ENCODE results near the gene DAPK2. TPM values are rescaled to one million over a fixed set of nuclear protein-coding genes. Genes with fewer than 3 reads are reported as not detected.
"Not testable (repeated sequence)": the region's sequence is repeated elsewhere in the genome, so short reads cannot be mapped to it uniquely, and the experiment has no call there.

The DAPK2 gene
- total and polyA plus RNA-seq, 2 of the 13 experiments (the other 11 are each of a cell fraction or from before 2014, with no cell fraction given) = 0.33 to 0.63 TPM

DNA sequence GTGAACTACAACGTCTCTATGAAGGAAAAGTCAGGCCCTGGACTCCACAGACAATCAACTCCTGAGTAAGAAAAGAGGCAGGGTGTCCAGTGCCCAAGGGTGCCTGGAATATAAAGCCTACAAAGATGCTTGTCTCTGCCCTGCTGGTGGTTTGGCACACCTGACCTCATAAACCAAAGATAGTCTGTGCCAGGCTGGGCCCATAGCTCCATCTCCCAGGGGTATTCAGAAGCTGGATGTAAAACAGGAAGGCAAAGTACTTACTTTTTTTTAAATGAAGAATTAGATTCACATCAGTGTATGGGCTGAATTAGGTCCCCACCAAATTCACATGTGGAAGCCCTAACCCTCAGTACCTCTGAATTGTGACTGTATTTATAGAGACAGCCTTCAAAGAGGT lies 146.0 kb downstream of the DAPK2 start:
- H3K4me1 ChIP-seq (ENCODE audit: insufficient read depth, low read length) = peaks cover 25% of the 10 kb centered on the region

GRCh38 chr15:63899606-63900005 lies 146.7 kb downstream of the DAPK2 start:
- CTCF ChIA-PET (ENCODE audit: low intra/inter-chr PET ratio, low total read pairs); H3K79me2 ChIP-seq (ENCODE audit: insufficient read depth, low read length); FAIRE-seq; ATAC-seq; intact Hi-C loops (cut with micrococcal nuclease; ENCODE audit: unreplicated experiment); in situ Hi-C loops (cut with HindIII; ENCODE audit: extremely low pct_ligation_motif_present, low pct_unique_long_range_greater_than_20kb); DNase-seq (ENCODE audit: low spot score); H2AFZ ChIP-seq (ENCODE audit: low read length); H3K4me2 ChIP-seq (ENCODE audit: low read depth, low read length); H3K4me3 ChIP-seq (replicated peaks in 1 of 3; ENCODE audit: insufficient read depth in 1 of 3, low read depth in 2 of 3, low read length in 3 of 3); H3K36me3 ChIP-seq (replicated peaks in 1 of 2; ENCODE audit: control insufficient read depth in 1 of 2, insufficient read depth in 2 of 2, low read length in 2 of 2); H3K9me3 ChIP-seq (ENCODE audit: low read length); H4K20me1 ChIP-seq (ENCODE audit: insufficient read depth, low read length); BruUV-seq (replicated peaks); H3K9ac ChIP-seq (ENCODE audit: insufficient read depth, low read depth, low read length); H3K27me3 ChIP-seq (ENCODE audit: control insufficient read depth in 1 of 2, insufficient read depth in 2 of 2, low read length in 2 of 2); H3K27ac ChIP-seq (ENCODE audit: extremely low read length, insufficient read depth, low read length): not testable (repeated sequence)
- WGBS (ENCODE audit: low lambda C conversion rate) = 36% methylated on average over 7 of the region's 7 CpGs
- POLR2A ChIA-PET = interaction anchor here (0.6 kb wide), 1 partner anchor 34 kb away, joined by 3 read pairs; no protein-coding TSS in a partner anchor
- peaks cover 25% of the 10 kb centered on the region for H3K4me1 ChIP-seq (ENCODE audit: insufficient read depth, low read length)

More for the DNA sequence above, 146.0 kb downstream of the DAPK2 start:
- WGBS (ENCODE audit: low lambda C conversion rate) = 0% methylated on average over 1 of the region's 1 CpG
- Histone ChIP-seq H3K27ac (ENCODE audit: extremely low read length, insufficient read depth, low read length) (no peak overlapping the region), H3K79me2 (ENCODE audit: insufficient read depth, low read length) (no peaks in the 10 kb centered on the region), H3K36me3 (replicated peaks in 1 of 2; ENCODE audit: control insufficient read depth in 1 of 2, insufficient read depth in 2 of 2, low read length in 2 of 2) (no peaks in the 10 kb centered on the region), H3K9ac (ENCODE audit: insufficient read depth, low read depth, low read length) (no peak overlapping the region), H4K20me1 (ENCODE audit: insufficient read depth, low read length) (no peaks in the 10 kb centered on the region), H3K4me3 (replicated peaks in 1 of 3; ENCODE audit: insufficient read depth in 1 of 3, low read depth in 2 of 3, low read length in 3 of 3) (no peak overlapping the region), H3K27me3 (ENCODE audit: control insufficient read depth in 1 of 2, insufficient read depth in 2 of 2, low read length in 2 of 2) (peaks cover 3 to 6% of the 10 kb centered on the region in 2 experiments; a peak in 2 of 5 replicates), H2AFZ (ENCODE audit: low read length) (no peak overlapping the region), H3K9me3 (ENCODE audit: low read length) (no peaks in the 10 kb centered on the region), H3K4me2 (ENCODE audit: low read depth, low read length) (no peak overlapping the region)
- ChIA-PET CTCF (ENCODE audit: low intra/inter-chr PET ratio, low total read pairs) (no interaction called here), POLR2A (no interaction called here)
- in situ Hi-C loops (cut with HindIII; ENCODE audit: extremely low pct_ligation_motif_present, low pct_unique_long_range_greater_than_20kb) = no loop called here
- intact Hi-C loops (cut with micrococcal nuclease; ENCODE audit: unreplicated experiment) = no loop called here
- DNase-seq (ENCODE audit: low spot score) = no peak
- no TSS peak for BruUV-seq (replicated peaks)
- ATAC-seq = no peak
- no peak for FAIRE-seq
- TF ChIP-seq HOXA9 (CRISPR knock-in tag; IDR thresholded peaks at IDR 0.05; ENCODE audit: borderline replicate concordance) (no peak), ONECUT2 (CRISPR knock-in tag; IDR thresholded peaks at IDR 0.05) (no peak), CEBPG (CRISPR knock-in tag; IDR thresholded peaks at IDR 0.05) (no peak), SSRP1 (CRISPR knock-in tag; IDR thresholded peaks at IDR 0.05) (no peak), SIN3A (IDR thresholded peaks at IDR 0.05; ENCODE audit: borderline replicate concordance, low read depth, low read length) (no peak), ZNF7 (CRISPR knock-in tag; IDR thresholded peaks at IDR 0.05) (no peak), ZNF878 (CRISPR knock-in tag; IDR thresholded peaks at IDR 0.05) (no peak), GTF2F1 (IDR thresholded peaks at IDR 0.05; ENCODE audit: low read length) (no peak), CERS6 (CRISPR knock-in tag; IDR thresholded peaks at IDR 0.05) (no peak), ZFP41 (CRISPR knock-in tag; IDR thresholded peaks at IDR 0.05; ENCODE audit: borderline replicate concordance) (no peak), KDM3A (CRISPR knock-in tag; IDR thresholded peaks at IDR 0.05; ENCODE audit: low read depth) (no peak)

Data from HepG2 (cell line).